ENCODE data around the gene KLK11. TPM values are rescaled to one million over a fixed set of nuclear protein-coding genes. Genes with fewer than 3 reads are reported as not detected.

The KLK11 gene
- total and polyA plus RNA-seq, 2 of the 8 experiments (the other 6 are each of a cell fraction or from before 2014, with no cell fraction given) = 0.45 TPM; not detected in 1

GRCh38 chr19:51009061-51009891 lies 17.1 kb downstream of the KLK11 start (continued):
- no peak for TF ChIP-seq HDAC2 (IDR thresholded peaks at IDR 0.05; ENCODE audit: borderline replicate concordance in 1 of 2, low read depth in 2 of 2, low read length in 2 of 2)
- no peak for TF ChIP-seq CHD7 (IDR thresholded peaks at IDR 0.05; ENCODE audit: insufficient replicate concordance, low read length)

Measured in H1 (cell line).